Upper lobe of left lung (tissue), 4 donors: ENCODE measurements around the gene CTSZ.
"Not testable (repeated sequence)": the region's sequence is repeated elsewhere in the genome, so short reads cannot be mapped to it uniquely, and the experiment has no call there.

ENCODE experiments used
- CTCF ChIP-seq, 6 experiments: fragments of 450-650 bp in 4 of 6; fragments of 200-600 bp in 2 of 6; sonication (generic) in 2 of 6; IDR thresholded peaks; one replicate each; pipeline ENCODE4 v1.5.1; 2016 to 2019; ENCODE audit warnings: antibody characterized with exemption in 6 of 6
- EP300 ChIP-seq, 4 donors: sonication (generic); formaldehyde crosslinking; IDR thresholded peaks; one replicate each; pipeline ENCODE4 v1.5.1; 2017; ENCODE audit warnings: antibody characterized with exemption in 4 of 4, control low read depth in 2 of 4
- POLR2A ChIP-seq, 4 donors: fragments of 450-650 bp; IDR thresholded peaks; one replicate each; pipeline ENCODE4 v1.5.1; 2016 to 2017; ENCODE audit warnings: antibody characterized with exemption in 4 of 4, mild to moderate bottlenecking in 2 of 4
- POLR2AphosphoS5 ChIP-seq, 2 donors: sonication (generic); formaldehyde crosslinking; IDR thresholded peaks; one replicate each; pipeline ENCODE4 v1.5.1; 2017; ENCODE audit warnings: antibody characterized with exemption in 2 of 2

DNA sequence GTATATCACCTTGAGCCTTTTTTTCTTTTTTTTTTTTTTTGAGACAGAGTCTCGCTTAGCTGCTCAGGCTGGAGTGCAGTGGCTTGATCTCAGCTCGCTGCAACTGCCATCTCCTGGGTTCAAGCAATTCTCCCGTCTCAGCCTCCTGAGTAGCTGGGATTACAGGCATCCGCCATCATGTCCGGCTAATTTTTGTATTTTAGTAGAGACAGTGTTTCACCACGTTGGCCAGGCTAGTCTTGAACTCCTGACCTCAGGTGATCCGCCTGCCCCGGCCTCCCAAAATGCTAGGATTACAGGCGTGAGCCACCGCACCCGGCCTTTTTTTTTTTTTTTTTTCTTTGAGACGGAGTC, 24.0 kb downstream of the CTSZ start:
- TF ChIP-seq CTCF, POLR2AphosphoS5, POLR2A, EP300 (IDR thresholded peaks at IDR 0.05): not testable (repeated sequence)
